GM10248 (cell line): ENCODE measurements around the gene XYLT1.

Source experiments
- CTCF ChIA-PET: fragments of 300-600 bp; sonication (Branson Sonifier 250); formaldehyde crosslinking; extraction: SDS; loops from one replicate; lab custom pipeline; 2021; ENCODE audit warnings: antibody characterized with exemption; lab: Yijun Ruan, JAX
- POLR2A ChIA-PET: fragments of 350-650 bp; sonication (Branson Sonifier 250); formaldehyde crosslinking; extraction: SDS; loops from one replicate; lab custom pipeline; 2020; ENCODE audit warnings: antibody characterized with exemption; lab: Yijun Ruan, JAX
- DNase-seq: peaks from one replicate; pipeline ENCODE4 v3.0.0; 2012; ENCODE audit errors: extremely low spot score
- CTCF ChIP-seq: IDR thresholded peaks from 2 replicates; pipeline ENCODE4 v1.5.1; 2012; ENCODE audit warnings: mild to moderate bottlenecking, low read depth; ENCODE audit errors: extremely low read depth, missing control alignments, control extremely low read depth

The XYLT1 gene

GRCh38 chr16:17230932-17231581, 239.7 kb downstream of the XYLT1 start:
- CTCF ChIA-PET, result interaction anchor here (0.8 to 1.3 kb wide), 2 partner anchors 11 to 19 kb away, joined by 3 to 4 read pairs; no protein-coding TSS in a partner anchor
- no peak for TF ChIP-seq CTCF
- DNase-seq, result no peak
- POLR2A ChIA-PET, result no interaction called here

- ChIA-PET CTCF (interaction anchor here (1.3 kb wide), 1 partner anchor 10 kb away, joined by 4 read pairs; no protein-coding TSS in a partner anchor), POLR2A (no interaction called here)
- DNase-seq, result no peak
- TF ChIP-seq CTCF, result no peak
Measured at GRCh38 chr16:17229766-17230165, 241.0 kb downstream of the XYLT1 start.

- TF ChIP-seq CTCF, result no peak
- CTCF ChIA-PET, result interaction anchor here (1.0 kb wide), 1 partner anchor 30 kb away, joined by 3 read pairs; no protein-coding TSS in a partner anchor
- DNase-seq, result no peak
- POLR2A ChIA-PET, result no interaction called here
Measured at GRCh38 chr16:17229131-17229530, 241.6 kb downstream of the XYLT1 start.

- TF ChIP-seq CTCF, result no peak
- DNase-seq, result no peak
- ChIA-PET CTCF (interaction anchor here (0.9 to 1.7 kb wide), 6 partner anchors 10 to 368 kb away, joined by 3 to 6 read pairs (median 3); no protein-coding TSS in a partner anchor), POLR2A (no interaction called here)
Measured at GRCh38 chr16:17228708-17229055, 242.1 kb downstream of the XYLT1 start.

- no peak for TF ChIP-seq CTCF
- DNase-seq, result no peak
- ChIA-PET POLR2A (no interaction called here), CTCF (interaction anchor here (0.6 to 1.7 kb wide), 8 partner anchors 9 to 368 kb away, joined by 3 to 6 read pairs (median 3); no protein-coding TSS in a partner anchor)
Measured at GRCh38 chr16:17228048-17228707, 242.6 kb downstream of the XYLT1 start.

- POLR2A ChIA-PET, result no interaction called here
- CTCF ChIA-PET, result interaction anchor here (1.5 to 1.7 kb wide), 3 partner anchors 8 to 241 kb away, joined by 3 to 6 read pairs (median 3); no protein-coding TSS in a partner anchor
- no peak for DNase-seq
- no peak for TF ChIP-seq CTCF
Measured at GRCh38 chr16:17227278-17227677, 243.5 kb downstream of the XYLT1 start.
